Uterus (tissue), 4 donors: Measurements from ENCODE around the gene PLEKHA7. TPM values are rescaled to one million over a fixed set of nuclear protein-coding genes. Genes with fewer than 3 reads are reported as not detected.

Experiments
- DNase-seq, 2 donors: peaks; one replicate each; pipeline ENCODE4 v3.0.0-alpha.2; 2019 to 2020
- H3K27ac ChIP-seq, 2 donors: fragments of 200-600 bp; sonication (generic); 1 replicate in 1 of 2; 2 replicates in 1 of 2; pipeline ENCODE4 v1.5.1; 2016 to 2018
- H3K27me3 ChIP-seq, 2 donors: fragments of 200-600 bp; sonication (generic); one replicate each; pipeline ENCODE4 v1.5.1; 2018 to 2019; ENCODE audit warnings: control low read depth in 1 of 2
- H3K36me3 ChIP-seq, 2 donors: fragments of 200-600 bp; sonication (generic); one replicate each; pipeline ENCODE4 v1.5.1; 2019; ENCODE audit warnings: control low read depth in 1 of 2
- H3K4me1 ChIP-seq, 2 donors: fragments of 200-600 bp; sonication (generic); one replicate each; pipeline ENCODE4 v1.5.1; 2018 to 2019; ENCODE audit warnings: control low read depth in 1 of 2
- H3K4me3 ChIP-seq, 2 donors: fragments of 200-600 bp; sonication (generic); 1 replicate in 1 of 2; 2 replicates in 1 of 2; pipeline ENCODE4 v1.5.1; 2018 to 2019; ENCODE audit warnings: mild to moderate bottlenecking in 1 of 2
- H3K9me3 ChIP-seq, 2 donors: fragments of 200-600 bp; sonication (generic); one replicate each; pipeline ENCODE4 v1.5.1; 2019; ENCODE audit warnings: control low read depth in 1 of 2
- POLR2A ChIP-seq, 2 donors: fragments of 450-650 bp; IDR thresholded peaks; one replicate each; pipeline ENCODE4 v1.6.1; 2016; ENCODE audit warnings: antibody characterized with exemption in 2 of 2, mild to moderate bottlenecking in 1 of 2, moderate library complexity in 1 of 2
- intact Hi-C: fragments of 100-400 bp; cut with DNase I; formaldehyde crosslinking; loops from one replicate; pipeline ENCODE4 v1.15.1; 2023; ENCODE audit warnings: low total_unique reads
- total RNA-seq, 4 donors: library from RNA; depleted of rRNA in 3 of 4; stranded (reverse); fragments of >200 nt in 3 of 4; gene quantifications; one replicate each; pipeline versions ENCODE4 v1.1.0 to v1.2.4, GENCODE V29; 2014 to 2023
- TF ChIP-seq, protein P1 (sequence below), 4 experiments: fragments of 200-600 bp in 2 of 4; fragments of 450-650 bp in 2 of 4; sonication (generic) in 2 of 4; IDR thresholded peaks; one replicate each; pipeline ENCODE4 v1.5.1; 2016 to 2019; ENCODE audit warnings: antibody characterized with exemption in 4 of 4, mild to moderate bottlenecking in 2 of 4, moderate library complexity in 1 of 4
- donor health status: DM: yes; HTN: yes; CAD: no.

PLEKHA7 gene
- total RNA-seq, 4 donors from 2014 or later, result 13.3 to 38.2 (median 26.7) TPM

DNA sequence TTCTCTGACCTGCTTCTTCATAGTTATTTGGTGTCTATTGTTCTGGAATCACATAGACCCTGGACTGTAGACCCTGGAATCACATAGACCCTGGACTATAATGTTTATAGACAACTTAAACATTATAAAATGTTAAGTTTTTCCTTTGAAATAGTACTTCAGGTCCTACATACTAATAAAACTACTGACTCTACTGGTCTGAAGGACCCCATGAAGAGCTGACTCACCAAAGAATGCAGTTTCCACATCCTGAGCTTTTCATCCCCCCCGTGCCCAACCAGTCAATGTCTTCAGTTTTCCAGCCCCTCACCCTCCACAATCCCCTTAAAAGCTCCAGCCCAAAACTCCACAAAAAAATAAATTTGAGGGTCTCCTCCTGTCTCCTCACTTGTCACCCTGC, 6.6 kb upstream of the PLEKHA7 start:
- no peak for TF ChIP-seq POLR2A (IDR thresholded peaks at IDR 0.05)
- TF ChIP-seq, protein P1, sequence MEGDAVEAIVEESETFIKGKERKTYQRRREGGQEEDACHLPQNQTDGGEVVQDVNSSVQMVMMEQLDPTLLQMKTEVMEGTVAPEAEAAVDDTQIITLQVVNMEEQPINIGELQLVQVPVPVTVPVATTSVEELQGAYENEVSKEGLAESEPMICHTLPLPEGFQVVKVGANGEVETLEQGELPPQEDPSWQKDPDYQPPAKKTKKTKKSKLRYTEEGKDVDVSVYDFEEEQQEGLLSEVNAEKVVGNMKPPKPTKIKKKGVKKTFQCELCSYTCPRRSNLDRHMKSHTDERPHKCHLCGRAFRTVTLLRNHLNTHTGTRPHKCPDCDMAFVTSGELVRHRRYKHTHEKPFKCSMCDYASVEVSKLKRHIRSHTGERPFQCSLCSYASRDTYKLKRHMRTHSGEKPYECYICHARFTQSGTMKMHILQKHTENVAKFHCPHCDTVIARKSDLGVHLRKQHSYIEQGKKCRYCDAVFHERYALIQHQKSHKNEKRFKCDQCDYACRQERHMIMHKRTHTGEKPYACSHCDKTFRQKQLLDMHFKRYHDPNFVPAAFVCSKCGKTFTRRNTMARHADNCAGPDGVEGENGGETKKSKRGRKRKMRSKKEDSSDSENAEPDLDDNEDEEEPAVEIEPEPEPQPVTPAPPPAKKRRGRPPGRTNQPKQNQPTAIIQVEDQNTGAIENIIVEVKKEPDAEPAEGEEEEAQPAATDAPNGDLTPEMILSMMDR (IDR thresholded peaks at IDR 0.05), result no peak
- Histone ChIP-seq H3K36me3 (no peaks in the 10 kb centered on the region), H3K27ac (no peak overlapping the region), H3K9me3 (no peaks in the 10 kb centered on the region), H3K4me3 (no peak overlapping the region), H3K27me3 (no peaks in the 10 kb centered on the region), H3K4me1 (no peaks in the 10 kb centered on the region)
- no peak for DNase-seq
- intact Hi-C loops, result no loop called here

DNA sequence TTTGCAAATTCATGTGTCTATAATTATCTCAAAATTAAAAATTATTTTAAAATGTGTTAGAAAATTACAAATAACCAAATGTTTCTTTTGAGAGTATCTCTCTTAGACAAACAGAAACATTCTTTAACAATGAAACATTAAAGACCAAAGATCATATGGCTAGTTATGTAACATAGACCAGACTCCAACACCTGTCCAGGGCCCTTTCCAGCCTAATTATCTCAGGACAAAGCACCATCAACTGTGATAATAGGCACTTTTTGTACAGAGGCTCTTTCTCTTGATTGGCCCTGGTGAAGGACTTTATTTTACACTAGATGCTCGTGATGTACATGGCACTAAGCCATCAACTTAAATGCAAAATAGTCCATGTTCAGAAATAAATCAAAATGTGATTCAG, 5.0 kb upstream of the PLEKHA7 start:
- no peak overlapping the region for H3K27ac ChIP-seq
- H3K4me3 ChIP-seq, result no peak overlapping the region
- H3K4me1 ChIP-seq, result no peaks in the 10 kb centered on the region
- TF ChIP-seq, protein P1 (IDR thresholded peaks at IDR 0.05), result no peak
- no peak for TF ChIP-seq POLR2A (IDR thresholded peaks at IDR 0.05)
- intact Hi-C loops, result no loop called here
- no peaks in the 10 kb centered on the region for H3K9me3 ChIP-seq
- H3K27me3 ChIP-seq, result no peaks in the 10 kb centered on the region
- H3K36me3 ChIP-seq, result no peaks in the 10 kb centered on the region
- DNase-seq, result no peak

DNA sequence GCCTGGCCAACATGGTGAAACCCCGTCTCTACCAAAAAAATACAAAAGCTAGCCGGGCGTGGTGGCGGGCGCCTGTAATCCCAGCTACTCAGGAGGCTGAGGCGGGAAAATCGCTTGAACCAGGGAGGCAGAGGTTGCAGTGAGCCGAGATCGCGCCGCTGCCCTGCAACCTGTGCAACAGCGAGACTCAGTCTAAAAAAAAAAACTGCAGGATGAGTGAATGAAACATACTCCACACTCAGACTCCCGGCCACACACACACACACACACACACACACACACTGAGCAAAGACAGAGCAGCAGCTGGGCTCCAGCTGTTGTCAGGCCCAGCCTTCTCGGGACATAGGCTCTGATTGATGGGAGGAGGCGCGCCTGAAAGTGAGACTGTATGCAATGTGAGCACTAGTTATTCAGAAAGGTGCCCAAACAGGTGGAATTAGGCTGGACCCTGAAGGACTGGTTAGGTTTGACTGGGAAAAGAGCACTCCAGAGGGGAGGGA, 1.5 kb upstream of the PLEKHA7 start:
- no peak for DNase-seq
- no peak for TF ChIP-seq POLR2A (IDR thresholded peaks at IDR 0.05)
- TF ChIP-seq, protein P1 (IDR thresholded peaks at IDR 0.05), result no peak
- intact Hi-C loops, result no loop called here
- Histone ChIP-seq H3K4me1 (no peaks in the 10 kb centered on the region), H3K9me3 (no peaks in the 10 kb centered on the region), H3K4me3 (no peak overlapping the region), H3K27me3 (no peaks in the 10 kb centered on the region), H3K36me3 (no peaks in the 10 kb centered on the region), H3K27ac (no peak overlapping the region)

DNA sequence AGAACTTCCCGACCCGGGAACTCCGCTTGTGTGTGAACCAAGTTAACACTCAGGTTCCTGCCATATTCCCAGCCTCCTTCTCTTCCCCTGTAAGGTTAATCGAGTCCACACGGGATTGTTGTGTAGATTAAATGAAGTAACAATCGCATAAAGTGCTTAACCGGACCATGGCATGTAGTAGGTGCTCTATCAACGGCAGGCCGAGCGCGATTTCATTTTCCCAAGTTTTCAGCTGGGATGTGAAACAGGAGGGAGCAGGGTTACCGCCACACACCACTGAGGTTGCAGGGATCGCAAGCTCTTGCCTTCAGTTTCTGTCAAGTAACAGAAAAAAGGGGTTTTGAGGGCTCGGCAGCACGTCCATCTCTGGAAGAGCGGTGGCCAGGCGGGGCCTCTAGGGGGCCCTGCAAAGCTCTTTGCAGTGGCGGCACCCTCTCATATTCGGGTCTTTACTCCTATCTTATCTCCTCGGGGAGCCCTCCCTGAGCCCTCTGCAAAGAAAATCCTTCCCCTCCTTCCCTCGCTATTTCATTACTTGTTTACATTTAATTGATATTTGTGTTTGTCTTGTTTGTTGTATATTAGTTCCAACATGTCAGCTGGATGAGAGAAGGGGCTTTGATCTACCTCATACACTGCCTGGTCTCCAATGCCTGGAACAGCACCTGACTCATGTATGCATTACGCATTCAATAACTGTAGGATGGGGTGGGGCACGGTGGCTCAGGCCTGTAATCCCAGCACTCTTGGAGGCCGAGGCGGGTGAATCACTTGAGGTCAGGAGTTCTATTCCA, 816 bp upstream of the PLEKHA7 start:
- intact Hi-C loops, result no loop called here
- Histone ChIP-seq H3K27ac (no peak overlapping the region), H3K9me3 (no peaks in the 10 kb centered on the region), H3K36me3 (no peaks in the 10 kb centered on the region), H3K27me3 (no peaks in the 10 kb centered on the region), H3K4me1 (no peaks in the 10 kb centered on the region), H3K4me3 (peak overlapping the region; percentile 8 to 79)
- no peak for DNase-seq
- TF ChIP-seq, protein P1 (IDR thresholded peaks at IDR 0.05), result peak in 1 of 4 experiments; percentile 15
- no peak for TF ChIP-seq POLR2A (IDR thresholded peaks at IDR 0.05)

DNA sequence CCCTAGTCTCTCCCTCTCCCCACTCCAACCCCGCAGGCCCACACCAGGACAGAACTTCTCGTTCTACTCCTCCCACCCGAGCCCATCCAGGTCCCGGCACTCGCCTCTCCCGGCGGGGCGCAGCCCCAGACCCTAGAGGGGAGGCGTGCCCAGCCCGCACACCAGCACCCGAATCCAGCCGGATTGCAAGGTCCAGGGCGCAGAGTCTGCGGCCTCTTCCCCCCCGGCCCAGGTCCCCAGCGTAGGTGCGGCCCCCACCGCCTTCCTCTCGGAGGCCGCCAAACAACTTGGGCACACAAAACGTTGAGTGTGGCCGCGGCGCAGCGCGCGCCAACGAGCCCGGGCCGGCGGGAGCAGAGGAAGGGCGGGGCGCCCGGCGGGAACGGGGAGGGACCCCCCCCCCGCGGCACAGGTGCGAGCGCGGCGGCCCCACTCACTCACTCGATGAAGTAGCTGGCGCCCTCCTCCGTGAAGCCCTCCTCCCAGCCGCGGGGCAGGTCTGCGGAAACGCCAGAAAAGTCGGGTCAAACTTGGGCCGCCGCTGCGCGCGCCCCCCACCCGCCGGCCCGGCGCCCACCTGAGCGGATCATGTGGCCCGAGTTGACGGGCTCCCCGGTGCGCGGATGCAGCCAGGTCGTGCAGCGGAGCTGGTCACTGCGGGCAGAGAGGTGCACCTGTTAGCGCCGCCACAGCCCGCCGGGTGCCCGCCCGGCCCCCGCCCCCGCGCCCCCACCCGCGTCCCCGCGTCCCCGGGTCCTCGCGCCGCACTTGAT, 480 bp downstream of the PLEKHA7 start:
- Histone ChIP-seq H3K36me3 (no peaks in the 10 kb centered on the region), H3K4me3 (peak overlapping the region; percentile 34 to 79), H3K4me1 (no peaks in the 10 kb centered on the region), H3K27me3 (no peaks in the 10 kb centered on the region), H3K9me3 (no peaks in the 10 kb centered on the region), H3K27ac (peak overlapping the region in 1 of 2 donors; percentile 8)
- DNase-seq, result no peak
- TF ChIP-seq POLR2A (IDR thresholded peaks at IDR 0.05), result peak in 1 of 2 donors; percentile 16
- TF ChIP-seq, protein P1 (IDR thresholded peaks at IDR 0.05), result no peak
- intact Hi-C loops, result no loop called here
